ENCODE data around the gene GPM6B.
"Not testable (repeated sequence)": the region's sequence is repeated elsewhere in the genome, so short reads cannot be mapped to it uniquely, and the experiment has no call there.

GPM6B gene

GRCh38 chrX:13734278-13735172 lies 82.4 kb downstream of the GPM6B start, which contains the start of the genes OFD1 and TRAPPC2:
Gene OFD1, plus strand, starts transcription at chrX:13734748. Its CDS starts 324 bp downstream, at chrX:13735072.
Gene TRAPPC2, minus strand, starts transcription at chrX:13734620. Its CDS starts 14,657 bp downstream, at chrX:13719963.
- DNase-seq (ENCODE audit: low spot score in 2 of 2) (peak; percentile 81 to 90), ATAC-seq (peak; percentile 98)
- H3K4me3 Mint-ChIP-seq = peak within 1 kb of the TSS; percentile 91
- peaks cover 72% of the 10 kb centered on the region for H3K36me3 Mint-ChIP-seq
- H3K27ac Mint-ChIP-seq = peak within 1 kb of the TSS; percentile 98
- no peaks in the 10 kb centered on the region for H3K9me3 Mint-ChIP-seq
- peaks cover 24% of the 10 kb centered on the region for H3K4me1 Mint-ChIP-seq

- H3K36me3 Mint-ChIP-seq = peaks cover 68% of the 10 kb centered on the region
- DNase-seq (ENCODE audit: low spot score in 2 of 2) = no peak
- no peaks in the 10 kb centered on the region for H3K9me3 Mint-ChIP-seq
- no peak for ATAC-seq
- peaks cover 24% of the 10 kb centered on the region for H3K4me1 Mint-ChIP-seq
- peak overlapping the region; percentile 98 for H3K27ac Mint-ChIP-seq
- H3K4me3 Mint-ChIP-seq = peak overlapping the region; percentile 91
These were observed 83.4 kb downstream of the GPM6B start for GRCh38 chrX:13733506-13733905.

GRCh38 chrX:13732246-13733067 lies 84.4 kb downstream of the GPM6B start:
- Mint-ChIP-seq H3K9me3 (no peaks in the 10 kb centered on the region), H3K4me1 (peaks cover 29% of the 10 kb centered on the region), H3K4me3 (peak overlapping the region; percentile 91), H3K27ac (peak overlapping the region; percentile 83), H3K36me3 (peaks cover 68% of the 10 kb centered on the region)
- no peak for ATAC-seq
- no peak for DNase-seq (ENCODE audit: low spot score in 2 of 2)

- ATAC-seq; H3K27ac Mint-ChIP-seq; H3K9me3 Mint-ChIP-seq; H3K4me3 Mint-ChIP-seq; DNase-seq (ENCODE audit: low spot score in 2 of 2): not testable (repeated sequence)
- Mint-ChIP-seq H3K36me3 (peaks cover 67% of the 10 kb centered on the region), H3K4me1 (peaks cover 48% of the 10 kb centered on the region)
These were observed 86.4 kb downstream of the GPM6B start for GRCh38 chrX:13730523-13730922.

- not testable (repeated sequence) for H3K9me3 Mint-ChIP-seq; ATAC-seq; DNase-seq (ENCODE audit: low spot score in 2 of 2)
- Mint-ChIP-seq H3K36me3 (peaks cover 49% of the 10 kb centered on the region), H3K4me3 (peak overlapping the region; percentile 53), H3K27ac (peak overlapping the region; percentile 73), H3K4me1 (peaks cover 51% of the 10 kb centered on the region)
These were observed 90.3 kb downstream of the GPM6B start for GRCh38 chrX:13726583-13726982.

GRCh38 chrX:13724878-13725277 lies 92.0 kb downstream of the GPM6B start:
- Mint-ChIP-seq H3K27ac (peak overlapping the region; percentile 73), H3K36me3 (peaks cover 47% of the 10 kb centered on the region), H3K4me3 (peak overlapping the region; percentile 53), H3K4me1 (peaks cover 51% of the 10 kb centered on the region)
- not testable (repeated sequence) for H3K9me3 Mint-ChIP-seq
- peak; percentile 54 for ATAC-seq
- peak; percentile 19 to 51 for DNase-seq (ENCODE audit: low spot score in 2 of 2)

- H3K9me3 Mint-ChIP-seq = no peaks in the 10 kb centered on the region
- H3K4me3 Mint-ChIP-seq = no peak overlapping the region
- no peak overlapping the region for H3K27ac Mint-ChIP-seq
- peaks cover 50% of the 10 kb centered on the region for H3K36me3 Mint-ChIP-seq
- no peak for ATAC-seq
- DNase-seq (ENCODE audit: low spot score in 2 of 2) = no peak
- peaks cover 47% of the 10 kb centered on the region for H3K4me1 Mint-ChIP-seq
These were observed 94.9 kb downstream of the GPM6B start for GRCh38 chrX:13721819-13722519.

GRCh38 chrX:13721371-13721770 lies 95.5 kb downstream of the GPM6B start:
- Mint-ChIP-seq H3K36me3 (peaks cover 51% of the 10 kb centered on the region), H3K9me3 (no peaks in the 10 kb centered on the region), H3K27ac (peak overlapping the region; percentile 65), H3K4me3 (no peak overlapping the region), H3K4me1 (peaks cover 42% of the 10 kb centered on the region)
- DNase-seq (ENCODE audit: low spot score in 2 of 2) (no peak), ATAC-seq (no peak)

All from stimulated activated effector memory CD8-positive, alpha-beta T cell treated with anti-CD3 and anti-CD28 coated beads, Interleukin-12 subunit alpha, Interleukin-12 subunit beta, amount 100 ng/mL, for 72 hours (primary cell).